GM19438 (cell line): ENCODE data around the gene ANKFN1.
"Not testable (repeated sequence)": the region's sequence is repeated elsewhere in the genome, so short reads cannot be mapped to it uniquely, and the experiment has no call there.

ENCODE experiments used
- ATAC-seq: cut with Tn5 transposase; IDR thresholded peaks from one replicate; pipeline ENCODE4 v1.9.1; 2021; ENCODE audit warnings: low read depth; ENCODE audit not compliant: unreplicated experiment

Gene ANKFN1

GRCh38 chr17:56284482-56284881 is 131.2 kb downstream of the ANKFN1 start:
- ATAC-seq: no peak

- not testable (repeated sequence) for ATAC-seq
Measured at GRCh38 chr17:56288786-56289185, 135.5 kb downstream of the ANKFN1 start.

GRCh38 chr17:56289321-56289720 is 136.0 kb downstream of the ANKFN1 start:
- ATAC-seq: no peak

DNA sequence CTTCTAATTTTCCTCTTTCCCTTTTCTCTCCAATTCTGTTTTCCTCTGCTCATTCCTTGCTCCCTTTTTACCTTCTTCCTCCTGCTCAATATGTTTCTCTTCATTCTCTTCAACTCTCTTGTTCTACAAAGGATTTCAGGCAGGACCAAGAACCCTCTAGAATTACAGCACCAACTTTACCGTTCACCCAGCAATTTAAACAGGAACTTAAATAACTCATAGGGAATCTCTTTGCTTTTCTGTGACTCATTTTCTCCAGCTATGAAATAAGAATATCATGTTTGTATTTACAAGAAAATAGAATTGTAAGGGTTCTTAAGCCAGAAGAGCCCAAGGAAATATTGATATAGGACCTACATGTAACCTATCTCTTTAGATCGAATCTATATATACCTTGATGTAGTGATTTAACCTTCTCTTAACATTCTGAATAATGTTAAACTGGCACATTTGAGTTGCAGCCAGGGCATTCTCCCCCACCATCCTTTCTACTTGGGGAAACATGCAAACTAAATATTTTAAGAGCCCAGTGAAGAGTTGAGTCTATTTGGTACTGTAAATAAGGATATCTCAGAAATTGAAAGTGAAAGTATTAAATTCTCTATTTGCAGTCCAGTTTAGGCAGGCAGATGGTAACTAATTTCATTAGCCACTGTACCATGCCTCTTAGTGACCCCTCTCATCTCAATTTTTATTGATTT is 137.0 kb downstream of the ANKFN1 start:
- no peak for ATAC-seq

- no peak for ATAC-seq
Measured at GRCh38 chr17:56290802-56291118, 137.5 kb downstream of the ANKFN1 start.

GRCh38 chr17:56291226-56291805 is 138.0 kb downstream of the ANKFN1 start:
- no peak for ATAC-seq

- ATAC-seq: no peak
Measured at GRCh38 chr17:56292010-56292409, 138.7 kb downstream of the ANKFN1 start.

DNA sequence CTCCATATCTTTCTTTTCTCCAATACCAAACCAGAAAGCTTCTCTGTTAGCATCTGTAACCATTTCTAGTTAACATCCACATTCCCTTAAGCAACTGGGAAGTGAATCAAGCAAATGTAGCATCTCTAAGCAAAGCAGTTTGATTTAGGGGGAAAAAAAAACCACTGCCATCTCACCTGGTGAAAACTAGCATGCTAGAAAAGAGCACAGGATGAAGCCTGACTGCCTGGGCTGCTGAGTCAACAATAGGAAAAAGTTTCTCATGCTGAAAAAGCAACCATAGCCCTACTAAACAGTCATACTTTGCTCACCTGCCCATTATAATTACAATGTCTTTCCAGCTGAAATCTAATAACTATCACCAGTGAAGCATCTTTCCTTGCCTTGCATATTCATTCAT is 139.3 kb downstream of the ANKFN1 start:
- no peak for ATAC-seq

GRCh38 chr17:56297184-56297583 is 143.9 kb downstream of the ANKFN1 start:
- no peak for ATAC-seq

DNA sequence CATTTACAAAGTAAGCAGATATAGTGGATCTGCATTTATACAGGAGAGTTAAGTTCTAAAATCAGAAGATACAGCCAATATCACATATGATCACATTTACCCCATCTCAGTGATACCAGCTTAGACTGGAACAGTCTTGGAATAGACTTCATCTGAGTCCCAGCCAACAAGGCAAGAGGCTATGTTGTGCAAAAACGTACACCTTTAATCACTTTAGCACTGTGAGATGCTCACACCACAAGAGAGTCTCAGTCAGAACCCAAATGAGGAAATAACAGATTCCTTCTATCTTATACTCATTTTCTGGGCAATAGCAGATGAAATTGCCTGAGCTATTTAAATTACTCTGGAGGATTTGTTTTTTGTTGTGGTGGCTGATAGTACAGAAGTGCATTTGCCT is 145.6 kb downstream of the ANKFN1 start:
- ATAC-seq: no peak

DNA sequence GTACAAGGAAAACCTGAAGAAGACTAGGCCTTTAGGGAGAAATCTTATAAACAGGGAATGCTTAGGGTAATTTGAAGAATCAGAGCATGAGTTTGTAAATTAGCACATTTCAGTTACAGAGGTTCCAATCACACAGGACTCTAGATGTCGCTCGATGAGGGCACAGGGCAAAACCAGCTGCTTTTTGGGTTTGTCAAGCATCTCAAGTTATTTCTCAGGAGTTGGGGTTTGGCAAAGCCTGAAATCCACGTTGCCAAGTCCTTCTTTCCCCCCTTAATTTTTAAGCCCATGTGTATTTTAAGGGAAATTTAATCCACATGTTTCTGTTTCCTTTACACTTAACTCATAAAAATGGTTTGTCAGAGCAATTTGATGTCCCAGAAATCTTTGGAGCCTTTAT is 146.9 kb downstream of the ANKFN1 start:
- ATAC-seq: no peak

GRCh38 chr17:56305007-56305406 is 151.7 kb downstream of the ANKFN1 start:
- ATAC-seq: no peak

DNA sequence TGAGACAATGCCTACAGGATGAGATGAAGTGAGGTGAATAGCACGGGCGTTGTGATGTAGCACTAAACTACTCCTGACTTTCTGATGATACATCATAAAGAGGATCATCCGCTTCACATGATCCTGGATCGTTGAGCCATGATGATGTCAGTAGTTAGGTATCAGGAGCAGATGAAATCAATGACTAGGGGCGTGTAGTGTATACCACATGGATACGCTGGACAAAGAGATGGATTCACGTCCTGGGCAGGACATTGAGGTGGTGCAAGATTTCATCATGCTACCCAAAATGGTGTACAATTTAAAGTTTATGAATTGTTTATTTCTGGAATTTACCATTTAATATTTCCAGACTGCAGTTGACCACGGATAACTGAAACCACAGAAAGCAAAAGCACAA is 156.6 kb downstream of the ANKFN1 start:
- no peak for ATAC-seq

DNA sequence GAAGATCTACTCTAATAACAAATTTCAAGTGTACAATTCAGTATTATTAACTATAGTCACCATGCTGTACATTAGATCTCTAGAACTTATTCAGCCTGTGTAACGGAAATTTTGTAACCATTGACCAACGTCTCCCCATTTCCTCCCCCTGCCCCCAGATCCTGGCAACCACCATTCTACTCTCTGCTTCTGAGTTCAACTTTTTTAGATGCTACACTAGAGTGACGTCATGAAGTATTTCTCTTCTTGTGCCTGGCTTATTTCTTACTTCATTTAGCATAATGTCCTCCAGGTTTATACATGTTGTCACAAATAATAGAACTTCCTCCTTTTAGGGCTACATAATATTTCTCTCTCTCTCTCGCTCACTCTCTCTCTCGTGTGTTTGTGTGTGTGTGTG is 157.5 kb downstream of the ANKFN1 start:
- ATAC-seq: no peak

DNA sequence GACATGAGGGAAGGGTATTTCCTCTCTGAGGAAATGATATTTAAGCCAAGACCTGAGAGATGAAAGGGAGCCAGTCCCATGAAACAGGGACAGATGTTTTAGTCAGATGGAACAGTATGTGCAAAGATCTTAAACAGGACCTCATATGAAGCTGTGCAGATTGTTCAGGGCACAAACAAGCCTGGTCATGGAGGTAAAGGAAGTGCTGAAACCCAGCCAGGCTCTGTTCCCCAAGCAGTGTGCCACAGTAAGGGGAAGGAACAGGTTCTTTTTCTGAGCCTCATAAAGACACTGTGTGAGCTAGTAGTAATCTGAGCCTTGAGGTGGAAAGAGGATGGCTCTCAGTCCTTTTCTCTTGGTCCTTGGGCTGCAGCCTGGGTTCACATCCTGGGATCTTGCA is 159.9 kb downstream of the ANKFN1 start:
- no peak for ATAC-seq

GRCh38 chr17:56314026-56314425 is 160.8 kb downstream of the ANKFN1 start:
- no peak for ATAC-seq

DNA sequence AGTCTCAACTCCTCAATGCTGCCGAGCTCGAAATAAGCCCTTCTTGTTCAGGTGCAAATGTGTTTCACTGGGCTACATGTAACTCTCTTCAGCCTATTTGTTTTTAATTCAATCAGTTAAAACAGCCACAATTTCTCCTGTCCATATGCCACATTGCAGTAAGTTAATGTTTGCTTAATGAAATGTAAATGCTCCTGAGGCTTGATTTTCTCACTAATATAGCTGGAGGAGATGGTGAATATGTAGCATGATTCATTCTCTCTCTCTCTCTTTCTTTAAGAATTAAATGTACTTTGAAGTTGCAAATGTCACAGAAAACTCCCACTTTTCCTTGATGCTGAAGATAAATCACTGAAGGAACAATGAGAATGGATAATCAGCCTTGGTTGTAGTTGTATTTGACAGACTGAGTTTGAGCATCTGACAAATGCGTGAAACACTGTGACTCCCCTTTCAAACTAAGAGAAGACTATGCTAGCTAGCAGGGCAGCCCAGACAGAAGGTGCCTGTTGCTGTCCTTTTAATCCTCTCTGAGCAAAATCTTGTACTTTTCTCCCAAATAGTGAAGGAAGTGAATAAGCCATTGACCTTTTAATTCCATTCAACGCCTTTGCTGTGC is 161.8 kb downstream of the ANKFN1 start:
- ATAC-seq: no peak

DNA sequence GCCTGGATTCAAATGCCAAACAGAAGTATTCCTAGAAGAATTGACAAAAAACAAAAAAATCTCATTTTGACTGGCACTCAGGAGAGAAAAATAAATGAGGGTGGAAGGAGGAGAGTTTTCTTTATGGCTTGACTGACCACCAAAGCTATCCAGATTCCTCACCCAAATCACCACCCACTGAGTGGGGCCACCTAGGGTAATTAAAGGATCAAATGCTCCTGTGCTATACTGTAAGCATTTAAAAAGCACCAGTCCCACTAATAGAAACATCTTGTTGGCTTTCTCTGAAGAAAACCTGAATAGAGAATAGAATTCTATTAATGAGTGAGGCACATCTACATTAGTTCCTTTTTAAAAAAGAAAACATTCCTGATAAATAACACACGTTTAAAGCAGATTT is 163.3 kb downstream of the ANKFN1 start:
- ATAC-seq: no peak

DNA sequence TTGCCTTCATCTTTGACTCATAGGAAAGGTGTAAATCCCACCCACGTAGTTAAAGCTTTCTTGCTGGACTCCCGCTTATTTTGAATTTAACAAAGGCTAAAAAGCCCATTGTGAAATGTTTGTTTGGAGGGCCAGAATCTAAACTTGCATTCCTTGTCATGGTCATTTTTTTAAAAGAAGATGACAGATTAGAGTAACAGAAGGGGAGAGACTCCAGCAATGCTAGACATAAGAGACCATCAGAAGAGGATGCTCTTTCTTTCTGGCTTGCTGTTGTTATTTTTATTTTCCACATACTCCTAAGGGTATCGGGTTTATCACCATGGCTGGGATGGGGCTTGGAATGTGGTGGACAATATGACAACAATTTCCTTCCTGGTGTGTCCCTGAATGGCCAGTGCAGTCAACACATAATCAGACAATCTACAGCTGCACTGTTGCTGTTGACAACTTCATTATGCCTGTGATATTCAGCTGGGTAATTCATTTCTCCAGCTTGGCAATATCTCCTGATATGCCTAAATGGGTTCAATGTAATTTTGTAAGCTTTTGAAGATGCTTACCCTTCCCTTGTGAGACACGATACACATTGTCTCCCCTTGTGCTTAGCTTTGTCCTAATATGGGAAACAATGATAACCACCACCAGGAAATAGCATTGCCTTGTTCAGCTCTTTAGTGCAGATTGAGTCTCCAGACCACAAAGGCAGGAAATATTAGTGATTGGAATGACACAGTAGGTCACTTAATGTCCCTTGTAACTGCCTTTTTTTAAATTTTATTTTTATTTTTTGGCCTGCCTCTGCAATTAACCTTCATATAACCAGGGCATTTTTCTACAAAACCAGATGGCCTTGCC is 164.3 kb downstream of the ANKFN1 start:
- no peak for ATAC-seq

DNA sequence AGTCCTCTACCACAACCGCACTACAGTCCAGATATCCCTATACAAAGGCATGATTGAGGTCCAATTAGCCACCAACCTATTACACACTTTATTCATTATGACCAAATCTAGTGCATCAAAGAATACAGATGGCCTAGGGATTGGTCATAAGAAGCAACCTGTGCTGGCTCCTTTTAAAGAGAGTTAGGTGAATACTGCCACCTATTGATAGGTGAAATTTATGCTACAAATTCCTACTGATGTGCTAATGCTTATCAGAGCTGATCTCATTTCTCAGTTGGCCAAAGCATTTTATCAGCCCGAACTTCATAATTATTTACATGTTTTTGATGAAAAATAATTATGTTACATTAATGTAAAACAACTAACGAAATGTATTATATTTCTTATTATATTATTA is 166.3 kb downstream of the ANKFN1 start:
- no peak for ATAC-seq

GRCh38 chr17:56320443-56320842 is 167.2 kb downstream of the ANKFN1 start:
- ATAC-seq: no peak
